Gastrocnemius medialis (tissue), 4 donors: ENCODE measurements around the gene LIN7C. TPM values are rescaled to one million over a fixed set of nuclear protein-coding genes. Genes with fewer than 3 reads are reported as not detected.

Source experiments
- ATAC-seq, 2 donors: fragments of 150-250 bp; one replicate each; pipeline ENCODE4 v1.9.1; 2016
- DNase-seq, 2 donors: peaks; one replicate each; pipeline ENCODE4 v3.0.0-alpha.2; 2019
- H3K27ac ChIP-seq, 4 donors: fragments of 200-600 bp; sonication (generic); 1 replicate in 1 of 4; 2 replicates in 3 of 4; pipeline ENCODE4 v1.5.1; 2016 to 2018; ENCODE audit warnings: mild to moderate bottlenecking in 2 of 4, moderate library complexity in 1 of 4
- H3K27me3 ChIP-seq, 3 donors: fragments of 200-600 bp; sonication (generic) in 2 of 3; 1 replicate in 1 of 3; 2 replicates in 2 of 3; pipeline versions ENCODE4 v1.5.1 to v1.6.0; 2016 to 2019; ENCODE audit warnings: mild to moderate bottlenecking in 1 of 3, moderate library complexity in 1 of 3
- H3K36me3 ChIP-seq, 2 donors: fragments of 200-600 bp; sonication (generic) in 1 of 2; one replicate each; pipeline ENCODE4 v1.5.1; 2017 to 2018
- H3K4me1 ChIP-seq, 2 donors: fragments of 200-600 bp; sonication (generic) in 1 of 2; one replicate each; pipeline ENCODE4 v1.5.1; 2016 to 2017; ENCODE audit warnings: mild to moderate bottlenecking in 2 of 2
- H3K4me3 ChIP-seq, 4 donors: fragments of 200-600 bp; sonication (generic) in 3 of 4; 1 replicate in 1 of 4; 2 replicates in 3 of 4; pipeline ENCODE4 v1.5.1; 2016 to 2019; ENCODE audit warnings: mild to moderate bottlenecking in 2 of 4
- H3K9me3 ChIP-seq, 3 donors: fragments of 200-600 bp; sonication (generic) in 2 of 3; 1 replicate in 1 of 3; 2 replicates in 2 of 3; pipeline ENCODE4 v1.5.1; 2016 to 2019
- CTCF ChIP-seq, 5 experiments: fragments of 450-650 bp in 3 of 5; fragments of 200-600 bp in 2 of 5; sonication (generic) in 2 of 5; IDR thresholded peaks in 4 of 5; conservative IDR thresholded peaks in 1 of 5; 1 replicate in 4 of 5; 2 replicates in 1 of 5; pipeline ENCODE4 v1.5.1; 2016 to 2019; ENCODE audit warnings: antibody characterized with exemption in 5 of 5, mild to moderate bottlenecking in 3 of 5, moderate library complexity in 3 of 5
- POLR2A ChIP-seq, 2 donors: fragments of 450-650 bp; IDR thresholded peaks; one replicate each; pipeline ENCODE4 v1.6.1; 2017; ENCODE audit warnings: antibody characterized with exemption in 2 of 2, mild to moderate bottlenecking in 2 of 2, moderate library complexity in 2 of 2
- in situ Hi-C, 4 donors: fragments of 200-750 bp; cut with MboI; loops; one replicate each; pipeline versions ENCODE4 v1.15.0 to v1.8.0; 2017; ENCODE audit warnings: low sequenced_read_pairs in 4 of 4
- intact Hi-C: fragments of 100-400 bp; cut with DNase I; formaldehyde crosslinking; loops from one replicate; pipeline ENCODE4 v1.15.1; 2023; ENCODE audit warnings: low total_unique reads
- total RNA-seq, 4 donors: library from RNA; depleted of rRNA; stranded (reverse); fragments of >200 nt; gene quantifications; one replicate each; pipeline versions ENCODE4 v1.1.0 to v1.2.3, GENCODE V29; 2016

LIN7C gene
- total RNA-seq, 4 donors from 2014 or later: 10.6 to 22.8 (median 13.8) TPM

- TF ChIP-seq POLR2A (IDR thresholded peaks at IDR 0.05) (no peak), CTCF (IDR thresholded peaks at IDR 0.05 in 4 of 5, conservative IDR thresholded peaks at IDR 0.05 in 1 of 5) (no peak)
- Histone ChIP-seq H3K9me3 (no peaks in the 10 kb centered on the region), H3K4me1 (peaks cover 36 to 51% of the 10 kb centered on the region in 2 donors), H3K27ac (peak overlapping the region in 1 of 4 donors; percentile 70), H3K4me3 (no peak overlapping the region), H3K36me3 (no peaks in the 10 kb centered on the region), H3K27me3 (no peaks in the 10 kb centered on the region)
- no peak for DNase-seq
- intact Hi-C loops: no loop called here
- in situ Hi-C loops: no loop called here
- no peak for ATAC-seq
Observed at GRCh38 chr11:27467181-27467913, 39.2 kb downstream of the LIN7C start.

GRCh38 chr11:27466363-27466762, 40.2 kb downstream of the LIN7C start:
- Histone ChIP-seq H3K4me3 (no peak overlapping the region), H3K36me3 (no peaks in the 10 kb centered on the region), H3K4me1 (peaks cover 34 to 49% of the 10 kb centered on the region in 2 donors), H3K9me3 (no peaks in the 10 kb centered on the region), H3K27me3 (no peaks in the 10 kb centered on the region), H3K27ac (no peak overlapping the region)
- intact Hi-C loops: no loop called here
- in situ Hi-C loops: no loop called here
- no peak for ATAC-seq
- no peak for TF ChIP-seq CTCF (IDR thresholded peaks at IDR 0.05 in 4 of 5, conservative IDR thresholded peaks at IDR 0.05 in 1 of 5)
- DNase-seq: no peak

- in situ Hi-C loops: no loop called here
- H3K27me3 ChIP-seq: no peaks in the 10 kb centered on the region
- H3K4me3 ChIP-seq: no peak overlapping the region
- no peaks in the 10 kb centered on the region for H3K9me3 ChIP-seq
- TF ChIP-seq CTCF (IDR thresholded peaks at IDR 0.05 in 4 of 5, conservative IDR thresholded peaks at IDR 0.05 in 1 of 5) (no peak), POLR2A (IDR thresholded peaks at IDR 0.05) (no peak)
- intact Hi-C loops: no loop called here
- H3K36me3 ChIP-seq: no peaks in the 10 kb centered on the region
- peaks cover 26 to 42% of the 10 kb centered on the region in 2 donors for H3K4me1 ChIP-seq
- H3K27ac ChIP-seq: no peak overlapping the region
- DNase-seq: no peak
- ATAC-seq: no peak
Observed at GRCh38 chr11:27465629-27466028, 40.9 kb downstream of the LIN7C start.

GRCh38 chr11:27464909-27465308, 41.7 kb downstream of the LIN7C start:
- in situ Hi-C loops: no loop called here
- H3K4me1 ChIP-seq: peaks cover 25 to 36% of the 10 kb centered on the region in 2 donors
- H3K27ac ChIP-seq: no peak overlapping the region
- DNase-seq (no peak), ATAC-seq (no peak)
- TF ChIP-seq CTCF (IDR thresholded peaks at IDR 0.05 in 4 of 5, conservative IDR thresholded peaks at IDR 0.05 in 1 of 5) (no peak), POLR2A (IDR thresholded peaks at IDR 0.05) (no peak)
- intact Hi-C loops: no loop called here
- H3K36me3 ChIP-seq: no peaks in the 10 kb centered on the region
- no peak overlapping the region for H3K4me3 ChIP-seq
- no peaks in the 10 kb centered on the region for H3K27me3 ChIP-seq
- no peaks in the 10 kb centered on the region for H3K9me3 ChIP-seq

- Histone ChIP-seq H3K9me3 (no peaks in the 10 kb centered on the region), H3K36me3 (no peaks in the 10 kb centered on the region), H3K27ac (peak overlapping the region in 1 of 4 donors; percentile 24), H3K27me3 (no peaks in the 10 kb centered on the region), H3K4me1 (peaks cover 21 to 31% of the 10 kb centered on the region in 2 donors), H3K4me3 (no peak overlapping the region)
- ATAC-seq (no peak), DNase-seq (no peak)
- in situ Hi-C loops (no loop called here), intact Hi-C loops (no loop called here)
- TF ChIP-seq POLR2A (IDR thresholded peaks at IDR 0.05) (no peak), CTCF (IDR thresholded peaks at IDR 0.05 in 4 of 5, conservative IDR thresholded peaks at IDR 0.05 in 1 of 5) (no peak)
Observed at GRCh38 chr11:27464289-27464696, 42.3 kb downstream of the LIN7C start.
